ENCODE results near the gene VIL1. TPM values are rescaled to one million over a fixed set of nuclear protein-coding genes. Genes with fewer than 3 reads are reported as not detected.

Gene VIL1
- total and polyA plus RNA-seq, 2 of the 13 experiments (the other 11 are each of a cell fraction or from before 2014, with no cell fraction given) = 287 to 301 TPM

DNA sequence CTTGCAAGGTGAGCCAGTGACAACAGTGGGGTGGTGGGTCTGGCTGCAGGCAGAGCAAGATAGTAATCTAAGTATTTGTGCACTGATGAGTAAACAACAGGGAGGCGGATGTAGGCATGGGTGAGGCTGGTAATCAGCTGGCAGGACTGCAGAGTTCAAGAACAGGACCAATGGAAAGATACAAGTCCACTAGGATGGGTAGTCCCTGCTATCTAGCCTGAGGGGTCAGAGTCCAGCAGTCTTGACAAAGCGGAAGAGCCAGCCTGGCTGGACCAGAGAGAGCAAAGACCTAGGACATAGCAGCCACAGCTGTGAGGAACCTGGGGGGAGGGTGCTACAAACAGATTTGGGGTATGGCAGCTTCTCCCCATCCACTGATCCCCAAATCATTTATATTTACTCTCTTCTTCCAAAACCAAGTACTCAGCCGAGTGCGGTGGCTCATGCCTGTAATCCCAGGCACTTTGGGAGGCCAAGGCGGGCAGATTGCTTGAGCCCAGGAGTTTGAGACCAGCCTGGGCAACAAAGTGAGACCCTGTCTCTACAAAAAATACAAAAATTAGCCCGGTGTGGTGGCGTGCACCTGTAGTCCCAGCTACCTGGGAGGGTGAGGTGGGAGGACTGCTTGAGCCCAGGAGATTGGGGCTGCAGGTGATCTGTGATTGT lies 25.9 kb downstream of the VIL1 start (continued):
- TF ChIP-seq, protein P1, sequence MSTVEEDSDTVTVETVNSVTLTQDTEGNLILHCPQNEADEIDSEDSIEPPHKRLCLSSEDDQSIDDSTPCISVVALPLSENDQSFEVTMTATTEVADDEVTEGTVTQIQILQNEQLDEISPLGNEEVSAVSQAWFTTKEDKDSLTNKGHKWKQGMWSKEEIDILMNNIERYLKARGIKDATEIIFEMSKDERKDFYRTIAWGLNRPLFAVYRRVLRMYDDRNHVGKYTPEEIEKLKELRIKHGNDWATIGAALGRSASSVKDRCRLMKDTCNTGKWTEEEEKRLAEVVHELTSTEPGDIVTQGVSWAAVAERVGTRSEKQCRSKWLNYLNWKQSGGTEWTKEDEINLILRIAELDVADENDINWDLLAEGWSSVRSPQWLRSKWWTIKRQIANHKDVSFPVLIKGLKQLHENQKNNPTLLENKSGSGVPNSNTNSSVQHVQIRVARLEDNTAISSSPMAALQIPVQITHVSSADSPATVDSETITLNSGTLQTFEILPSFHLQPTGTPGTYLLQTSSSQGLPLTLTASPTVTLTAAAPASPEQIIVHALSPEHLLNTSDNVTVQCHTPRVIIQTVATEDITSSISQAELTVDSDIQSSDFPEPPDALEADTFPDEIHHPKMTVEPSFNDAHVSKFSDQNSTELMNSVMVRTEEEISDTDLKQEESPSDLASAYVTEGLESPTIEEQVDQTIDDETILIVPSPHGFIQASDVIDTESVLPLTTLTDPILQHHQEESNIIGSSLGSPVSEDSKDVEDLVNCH (CRISPR knock-in tag; IDR thresholded peaks at IDR 0.05) = 0 out of 2 replicates have a peak, but pooled peaks have one; percentile 73
- peak; percentile 95; the same call in 1 of the 2 replicates for TF ChIP-seq ZNF431 (CRISPR knock-in tag; IDR thresholded peaks at IDR 0.05; ENCODE audit: borderline replicate concordance, low read depth)
- TF ChIP-seq TBL1XR1 (IDR thresholded peaks at IDR 0.05; ENCODE audit: borderline replicate concordance, low read length, partially characterized antibody) = peak; percentile 33
- TF ChIP-seq, protein P2, sequence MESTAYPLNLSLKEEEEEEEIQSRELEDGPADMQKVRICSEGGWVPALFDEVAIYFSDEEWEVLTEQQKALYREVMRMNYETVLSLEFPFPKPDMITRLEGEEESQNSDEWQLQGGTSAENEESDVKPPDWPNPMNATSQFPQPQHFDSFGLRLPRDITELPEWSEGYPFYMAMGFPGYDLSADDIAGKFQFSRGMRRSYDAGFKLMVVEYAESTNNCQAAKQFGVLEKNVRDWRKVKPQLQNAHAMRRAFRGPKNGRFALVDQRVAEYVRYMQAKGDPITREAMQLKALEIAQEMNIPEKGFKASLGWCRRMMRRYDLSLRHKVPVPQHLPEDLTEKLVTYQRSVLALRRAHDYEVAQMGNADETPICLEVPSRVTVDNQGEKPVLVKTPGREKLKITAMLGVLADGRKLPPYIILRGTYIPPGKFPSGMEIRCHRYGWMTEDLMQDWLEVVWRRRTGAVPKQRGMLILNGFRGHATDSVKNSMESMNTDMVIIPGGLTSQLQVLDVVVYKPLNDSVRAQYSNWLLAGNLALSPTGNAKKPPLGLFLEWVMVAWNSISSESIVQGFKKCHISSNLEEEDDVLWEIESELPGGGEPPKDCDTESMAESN (CRISPR knock-in tag; conservative IDR thresholded peaks at IDR 0.05) = peak; percentile 96
- TF ChIP-seq SP2 (CRISPR knock-in tag; IDR thresholded peaks at IDR 0.05) = no peak
- no peak for TF ChIP-seq GLI4 (CRISPR knock-in tag; IDR thresholded peaks at IDR 0.05; ENCODE audit: borderline replicate concordance)
- TF ChIP-seq ZNF256 (CRISPR knock-in tag; conservative IDR thresholded peaks at IDR 0.05) = no peak
- no peak for TF ChIP-seq ZNF274 (CRISPR knock-in tag; IDR thresholded peaks at IDR 0.05)
- no peak; the same call in 1 of the 2 replicates for TF ChIP-seq NFKBIZ (CRISPR knock-in tag; IDR thresholded peaks at IDR 0.05)
- TF ChIP-seq, protein P3, sequence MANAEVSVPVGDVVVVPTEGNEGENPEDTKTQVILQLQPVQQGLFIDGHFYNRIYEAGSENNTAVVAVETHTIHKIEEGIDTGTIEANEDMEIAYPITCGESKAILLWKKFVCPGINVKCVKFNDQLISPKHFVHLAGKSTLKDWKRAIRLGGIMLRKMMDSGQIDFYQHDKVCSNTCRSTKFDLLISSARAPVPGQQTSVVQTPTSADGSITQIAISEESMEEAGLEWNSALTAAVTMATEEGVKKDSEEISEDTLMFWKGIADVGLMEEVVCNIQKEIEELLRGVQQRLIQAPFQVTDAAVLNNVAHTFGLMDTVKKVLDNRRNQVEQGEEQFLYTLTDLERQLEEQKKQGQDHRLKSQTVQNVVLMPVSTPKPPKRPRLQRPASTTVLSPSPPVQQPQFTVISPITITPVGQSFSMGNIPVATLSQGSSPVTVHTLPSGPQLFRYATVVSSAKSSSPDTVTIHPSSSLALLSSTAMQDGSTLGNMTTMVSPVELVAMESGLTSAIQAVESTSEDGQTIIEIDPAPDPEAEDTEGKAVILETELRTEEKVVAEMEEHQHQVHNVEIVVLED (CRISPR knock-in tag; IDR thresholded peaks at IDR 0.05; ENCODE audit: borderline replicate concordance) = peak; percentile 66; the same call in 1 of the 2 replicates
- peak; percentile 84 for TF ChIP-seq NR2F2 (IDR thresholded peaks at IDR 0.05; ENCODE audit: borderline replicate concordance, low read depth)
- TF ChIP-seq, protein P4, sequence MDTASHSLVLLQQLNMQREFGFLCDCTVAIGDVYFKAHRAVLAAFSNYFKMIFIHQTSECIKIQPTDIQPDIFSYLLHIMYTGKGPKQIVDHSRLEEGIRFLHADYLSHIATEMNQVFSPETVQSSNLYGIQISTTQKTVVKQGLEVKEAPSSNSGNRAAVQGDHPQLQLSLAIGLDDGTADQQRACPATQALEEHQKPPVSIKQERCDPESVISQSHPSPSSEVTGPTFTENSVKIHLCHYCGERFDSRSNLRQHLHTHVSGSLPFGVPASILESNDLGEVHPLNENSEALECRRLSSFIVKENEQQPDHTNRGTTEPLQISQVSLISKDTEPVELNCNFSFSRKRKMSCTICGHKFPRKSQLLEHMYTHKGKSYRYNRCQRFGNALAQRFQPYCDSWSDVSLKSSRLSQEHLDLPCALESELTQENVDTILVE (CRISPR knock-in tag; IDR thresholded peaks at IDR 0.05) = peak; percentile 84
- peak; percentile 96 for TF ChIP-seq HOXA3 (CRISPR knock-in tag; IDR thresholded peaks at IDR 0.05)
- TF ChIP-seq, protein P5, sequence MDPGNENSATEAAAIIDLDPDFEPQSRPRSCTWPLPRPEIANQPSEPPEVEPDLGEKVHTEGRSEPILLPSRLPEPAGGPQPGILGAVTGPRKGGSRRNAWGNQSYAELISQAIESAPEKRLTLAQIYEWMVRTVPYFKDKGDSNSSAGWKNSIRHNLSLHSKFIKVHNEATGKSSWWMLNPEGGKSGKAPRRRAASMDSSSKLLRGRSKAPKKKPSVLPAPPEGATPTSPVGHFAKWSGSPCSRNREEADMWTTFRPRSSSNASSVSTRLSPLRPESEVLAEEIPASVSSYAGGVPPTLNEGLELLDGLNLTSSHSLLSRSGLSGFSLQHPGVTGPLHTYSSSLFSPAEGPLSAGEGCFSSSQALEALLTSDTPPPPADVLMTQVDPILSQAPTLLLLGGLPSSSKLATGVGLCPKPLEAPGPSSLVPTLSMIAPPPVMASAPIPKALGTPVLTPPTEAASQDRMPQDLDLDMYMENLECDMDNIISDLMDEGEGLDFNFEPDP (CRISPR knock-in tag; conservative IDR thresholded peaks at IDR 0.05) = no peak
- TF ChIP-seq ZNF737 (CRISPR knock-in tag; IDR thresholded peaks at IDR 0.05; ENCODE audit: borderline replicate concordance) = no peak
- no peak for TF ChIP-seq ARNT (IDR thresholded peaks at IDR 0.05)
- peak; percentile 89; the same call in 1 of the 2 replicates for TF ChIP-seq HMG20A (CRISPR knock-in tag; IDR thresholded peaks at IDR 0.05; ENCODE audit: borderline replicate concordance)
- TF ChIP-seq, protein P6, sequence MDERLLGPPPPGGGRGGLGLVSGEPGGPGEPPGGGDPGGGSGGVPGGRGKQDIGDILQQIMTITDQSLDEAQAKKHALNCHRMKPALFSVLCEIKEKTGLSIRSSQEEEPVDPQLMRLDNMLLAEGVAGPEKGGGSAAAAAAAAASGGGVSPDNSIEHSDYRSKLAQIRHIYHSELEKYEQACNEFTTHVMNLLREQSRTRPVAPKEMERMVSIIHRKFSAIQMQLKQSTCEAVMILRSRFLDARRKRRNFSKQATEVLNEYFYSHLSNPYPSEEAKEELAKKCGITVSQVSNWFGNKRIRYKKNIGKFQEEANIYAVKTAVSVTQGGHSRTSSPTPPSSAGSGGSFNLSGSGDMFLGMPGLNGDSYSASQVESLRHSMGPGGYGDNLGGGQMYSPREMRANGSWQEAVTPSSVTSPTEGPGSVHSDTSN (CRISPR knock-in tag; IDR thresholded peaks at IDR 0.05) = no peak
- peak; percentile 91 for TF ChIP-seq GFI1 (CRISPR knock-in tag; IDR thresholded peaks at IDR 0.05; ENCODE audit: borderline replicate concordance)
- TF ChIP-seq ZNF263 (CRISPR knock-in tag; IDR thresholded peaks at IDR 0.05) = peak; percentile 83

Measured in HepG2 (cell line).